ENCODE data around the gene RDH12. TPM values are rescaled to one million over a fixed set of nuclear protein-coding genes. Genes with fewer than 3 reads are reported as not detected.
A peak's percentile ranks its signal among the peaks of the same experiment; 100 is the strongest.

RDH12 gene
- total RNA-seq, 4 donors from 2014 or later: 27.3 to 99.8 (median 81.8) TPM

DNA sequence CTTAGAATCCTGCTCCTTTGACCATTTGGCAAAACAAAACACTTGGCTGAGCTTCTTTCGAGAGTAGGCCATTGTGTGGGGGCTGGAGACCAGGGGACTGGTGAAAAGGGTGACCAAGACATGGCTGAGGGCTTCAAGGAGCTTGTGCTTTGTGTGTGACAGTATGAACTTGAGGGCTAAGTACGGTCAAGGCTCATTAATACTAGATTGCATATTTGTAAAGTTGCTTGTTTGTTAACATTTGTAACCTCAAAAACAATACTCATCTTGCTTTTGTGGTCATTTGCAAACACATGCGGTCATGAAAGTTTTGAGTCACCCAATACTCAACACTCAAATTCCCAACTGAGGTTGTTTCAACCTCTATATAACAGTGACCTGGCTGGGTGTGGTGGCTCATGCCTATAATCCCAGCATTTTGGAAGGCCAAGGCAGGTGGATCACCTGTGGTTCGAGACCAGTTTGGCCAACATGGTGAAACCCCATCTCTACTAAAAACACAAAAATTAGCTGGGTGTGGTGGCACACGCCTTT is 72.2 kb downstream of the RDH12 start:
- TF ChIP-seq, protein P1, sequence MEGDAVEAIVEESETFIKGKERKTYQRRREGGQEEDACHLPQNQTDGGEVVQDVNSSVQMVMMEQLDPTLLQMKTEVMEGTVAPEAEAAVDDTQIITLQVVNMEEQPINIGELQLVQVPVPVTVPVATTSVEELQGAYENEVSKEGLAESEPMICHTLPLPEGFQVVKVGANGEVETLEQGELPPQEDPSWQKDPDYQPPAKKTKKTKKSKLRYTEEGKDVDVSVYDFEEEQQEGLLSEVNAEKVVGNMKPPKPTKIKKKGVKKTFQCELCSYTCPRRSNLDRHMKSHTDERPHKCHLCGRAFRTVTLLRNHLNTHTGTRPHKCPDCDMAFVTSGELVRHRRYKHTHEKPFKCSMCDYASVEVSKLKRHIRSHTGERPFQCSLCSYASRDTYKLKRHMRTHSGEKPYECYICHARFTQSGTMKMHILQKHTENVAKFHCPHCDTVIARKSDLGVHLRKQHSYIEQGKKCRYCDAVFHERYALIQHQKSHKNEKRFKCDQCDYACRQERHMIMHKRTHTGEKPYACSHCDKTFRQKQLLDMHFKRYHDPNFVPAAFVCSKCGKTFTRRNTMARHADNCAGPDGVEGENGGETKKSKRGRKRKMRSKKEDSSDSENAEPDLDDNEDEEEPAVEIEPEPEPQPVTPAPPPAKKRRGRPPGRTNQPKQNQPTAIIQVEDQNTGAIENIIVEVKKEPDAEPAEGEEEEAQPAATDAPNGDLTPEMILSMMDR (IDR thresholded peaks at IDR 0.05): no peak
- no peak for TF ChIP-seq POLR2AphosphoS5 (IDR thresholded peaks at IDR 0.05)
- no peak for TF ChIP-seq POLR2A (IDR thresholded peaks at IDR 0.05)
- TF ChIP-seq EP300 (IDR thresholded peaks at IDR 0.05): no peak
- H3K27ac ChIP-seq: no peak overlapping the region
- no peak overlapping the region for H3K4me3 ChIP-seq
- H3K4me1 ChIP-seq: peaks cover 4% of the 10 kb centered on the region
- DNase-seq (ENCODE audit: low spot score in 2 of 2): no peak
- 95% methylated on average over 5 of the region's 5 CpGs for WGBS
- H3K9me3 ChIP-seq: no peaks in the 10 kb centered on the region
- H3K27me3 ChIP-seq: no peaks in the 10 kb centered on the region
- peaks cover 100% of the 10 kb centered on the region for H3K36me3 ChIP-seq

GRCh38 chr14:67776653-67777322 is 75.1 kb downstream of the RDH12 start:
- TF ChIP-seq POLR2A (IDR thresholded peaks at IDR 0.05) (no peak), EP300 (IDR thresholded peaks at IDR 0.05) (no peak), POLR2AphosphoS5 (IDR thresholded peaks at IDR 0.05) (no peak)
- TF ChIP-seq, protein P1 (IDR thresholded peaks at IDR 0.05): no peak
- peaks cover 4% of the 10 kb centered on the region for H3K4me1 ChIP-seq
- H3K36me3 ChIP-seq: peaks cover 100% of the 10 kb centered on the region
- H3K9me3 ChIP-seq: no peaks in the 10 kb centered on the region
- no peaks in the 10 kb centered on the region for H3K27me3 ChIP-seq
- 53% methylated on average over 4 of the region's 4 CpGs for WGBS
- no peak overlapping the region for H3K4me3 ChIP-seq
- no peak for DNase-seq (ENCODE audit: low spot score in 2 of 2)
- peak overlapping the region; percentile 20 for H3K27ac ChIP-seq

- Histone ChIP-seq H3K4me1 (peaks cover 4% of the 10 kb centered on the region), H3K9me3 (no peaks in the 10 kb centered on the region), H3K36me3 (peaks cover 100% of the 10 kb centered on the region), H3K27ac (no peak overlapping the region), H3K4me3 (no peak overlapping the region), H3K27me3 (no peaks in the 10 kb centered on the region)
- TF ChIP-seq POLR2A (IDR thresholded peaks at IDR 0.05) (no peak), EP300 (IDR thresholded peaks at IDR 0.05) (no peak), POLR2AphosphoS5 (IDR thresholded peaks at IDR 0.05) (no peak)
- TF ChIP-seq, protein P1 (IDR thresholded peaks at IDR 0.05): no peak
- no peak for DNase-seq (ENCODE audit: low spot score in 2 of 2)
- 72% methylated on average over 1 of the region's 1 CpG for WGBS
Measured at GRCh38 chr14:67778792-67779191, 77.1 kb downstream of the RDH12 start.

DNA sequence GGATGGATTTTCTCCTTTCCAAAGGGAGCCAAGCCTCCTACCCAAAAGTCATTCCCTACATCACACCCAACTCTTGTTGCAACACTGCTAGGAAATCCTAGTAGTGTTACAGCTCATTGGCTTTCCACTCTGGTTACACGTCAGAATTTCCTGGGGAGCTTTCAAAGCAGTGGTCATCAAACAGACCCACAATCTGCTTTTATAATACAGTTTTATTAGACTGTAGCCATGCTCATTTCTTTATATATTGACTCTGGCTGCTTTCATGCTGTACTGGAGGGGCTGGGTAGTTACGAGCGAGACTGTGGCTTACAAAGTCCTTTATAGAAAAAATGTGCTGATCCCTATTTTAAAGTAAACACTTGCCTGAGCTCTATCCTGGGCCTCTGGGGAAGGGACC is 80.4 kb downstream of the RDH12 start:
- Histone ChIP-seq H3K36me3 (peaks cover 100% of the 10 kb centered on the region), H3K9me3 (no peaks in the 10 kb centered on the region), H3K4me1 (peaks cover 4% of the 10 kb centered on the region), H3K4me3 (no peak overlapping the region), H3K27me3 (no peaks in the 10 kb centered on the region), H3K27ac (no peak overlapping the region)
- 33% methylated on average over 3 of the region's 3 CpGs for WGBS
- no peak for DNase-seq (ENCODE audit: low spot score in 2 of 2)
- TF ChIP-seq, protein P1 (IDR thresholded peaks at IDR 0.05): no peak
- TF ChIP-seq POLR2AphosphoS5 (IDR thresholded peaks at IDR 0.05) (no peak), EP300 (IDR thresholded peaks at IDR 0.05) (no peak), POLR2A (IDR thresholded peaks at IDR 0.05) (no peak)

Other genes with a start within 250 kb of the RDH12 start
- 1 to 10 TPM; 1.5 to 3.3 (median 1.8) TPM for gene TMEM229B, start 213.2 kb upstream of the RDH12 start, total RNA-seq
- 10 to 100 TPM; 15.3 to 75.6 (median 23.7) TPM for gene PLEKHH1, start 168.6 kb upstream of the RDH12 start, total RNA-seq
- 10 to 100 TPM; 29.6 to 50.5 (median 36.4) TPM for gene PIGH, start 101.6 kb upstream of the RDH12 start, total RNA-seq
- gene ARG2, start 82.0 kb upstream of the RDH12 start, total RNA-seq: 1 to 10 TPM; 3.5 to 9.6 (median 5.4) TPM
- gene VTI1B, start 27.3 kb upstream of the RDH12 start, total RNA-seq: 10 to 100 TPM; 48.4 to 61.1 (median 56.2) TPM
- gene RDH11, start 6.1 kb upstream of the RDH12 start, total RNA-seq: 10 to 100 TPM; 39.3 to 70.2 (median 58.8) TPM
- gene ZFYVE26, start 114.7 kb downstream of the RDH12 start, total RNA-seq: 10 to 100 TPM; 20.9 to 81.6 (median 40.9) TPM
- 10 to 100 TPM; 19.6 to 39.7 (median 25.4) TPM for gene RAD51B, start 117.9 kb downstream of the RDH12 start, total RNA-seq

Measured in suprapubic skin (tissue), 4 donors.